ENCODE data around the gene COL27A1.
"Not testable (repeated sequence)": the region's sequence is repeated elsewhere in the genome, so short reads cannot be mapped to it uniquely, and the experiment has no call there.

Gene COL27A1

DNA sequence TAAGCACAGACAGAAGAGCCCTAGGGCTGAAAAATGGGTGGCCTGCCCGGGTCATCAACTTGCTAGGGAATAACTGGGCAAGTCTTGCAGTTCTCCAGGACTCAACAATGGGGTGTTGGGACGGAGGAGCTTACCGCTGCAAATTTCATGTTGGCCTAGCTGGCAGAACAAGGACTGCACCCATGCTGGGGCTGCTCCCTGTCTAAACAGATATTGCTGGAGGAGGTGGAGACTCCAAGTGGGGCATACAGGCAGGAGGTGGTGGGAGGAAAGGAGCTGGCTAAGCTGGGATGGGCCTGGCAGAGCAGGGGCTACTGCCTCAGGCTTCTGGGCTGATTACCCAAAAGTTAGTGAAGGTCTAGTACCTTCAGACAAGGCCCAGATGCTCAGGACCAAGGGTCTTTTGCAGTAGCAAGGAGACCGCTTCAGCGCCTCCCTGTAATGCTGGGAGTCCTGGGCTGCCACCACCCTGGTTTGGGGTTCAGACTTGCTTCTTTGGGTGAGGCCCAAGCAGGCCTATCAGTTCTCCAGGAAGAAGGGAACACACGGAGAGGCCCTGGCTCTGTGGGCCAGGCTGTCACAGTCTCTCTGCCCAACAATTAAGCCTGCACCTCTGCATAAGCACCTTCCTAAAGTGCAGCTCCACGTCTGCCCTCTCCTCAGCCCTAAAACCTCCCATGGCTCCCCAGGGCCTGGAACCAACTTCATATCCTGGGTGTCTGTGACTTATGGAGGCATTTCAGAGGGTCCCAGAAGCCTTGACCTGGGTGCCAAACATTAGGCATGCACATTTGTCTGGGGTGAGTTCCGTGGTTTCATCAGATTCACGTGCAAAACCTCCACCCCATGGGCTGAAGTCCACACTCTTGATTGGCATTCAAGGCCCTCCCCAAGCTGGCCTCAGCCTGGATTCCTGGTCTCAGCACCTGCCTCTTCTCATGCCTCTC, 32.0 kb upstream of the COL27A1 start:
- no peak for DNase-seq

DNA sequence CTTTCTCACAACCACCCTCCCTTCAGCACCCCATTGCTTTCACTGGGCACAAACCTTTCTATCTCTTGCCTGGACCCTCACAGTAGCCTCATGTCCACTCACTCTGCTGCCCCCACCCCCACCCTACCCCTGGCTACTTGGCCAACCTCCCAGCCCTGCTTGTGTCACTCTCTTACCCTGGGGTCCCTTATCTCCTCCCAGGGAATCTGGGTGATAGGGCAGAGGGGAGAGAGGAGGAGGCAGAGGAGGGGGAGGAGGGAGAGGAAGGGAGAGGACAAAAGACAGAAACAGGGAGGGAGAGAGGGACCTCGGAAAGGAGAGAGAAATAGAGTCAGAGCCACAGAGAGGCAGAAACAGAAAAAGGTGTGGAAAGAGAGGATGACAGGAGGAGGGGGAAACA, 31.2 kb upstream of the COL27A1 start:
- no peak for DNase-seq

DNA sequence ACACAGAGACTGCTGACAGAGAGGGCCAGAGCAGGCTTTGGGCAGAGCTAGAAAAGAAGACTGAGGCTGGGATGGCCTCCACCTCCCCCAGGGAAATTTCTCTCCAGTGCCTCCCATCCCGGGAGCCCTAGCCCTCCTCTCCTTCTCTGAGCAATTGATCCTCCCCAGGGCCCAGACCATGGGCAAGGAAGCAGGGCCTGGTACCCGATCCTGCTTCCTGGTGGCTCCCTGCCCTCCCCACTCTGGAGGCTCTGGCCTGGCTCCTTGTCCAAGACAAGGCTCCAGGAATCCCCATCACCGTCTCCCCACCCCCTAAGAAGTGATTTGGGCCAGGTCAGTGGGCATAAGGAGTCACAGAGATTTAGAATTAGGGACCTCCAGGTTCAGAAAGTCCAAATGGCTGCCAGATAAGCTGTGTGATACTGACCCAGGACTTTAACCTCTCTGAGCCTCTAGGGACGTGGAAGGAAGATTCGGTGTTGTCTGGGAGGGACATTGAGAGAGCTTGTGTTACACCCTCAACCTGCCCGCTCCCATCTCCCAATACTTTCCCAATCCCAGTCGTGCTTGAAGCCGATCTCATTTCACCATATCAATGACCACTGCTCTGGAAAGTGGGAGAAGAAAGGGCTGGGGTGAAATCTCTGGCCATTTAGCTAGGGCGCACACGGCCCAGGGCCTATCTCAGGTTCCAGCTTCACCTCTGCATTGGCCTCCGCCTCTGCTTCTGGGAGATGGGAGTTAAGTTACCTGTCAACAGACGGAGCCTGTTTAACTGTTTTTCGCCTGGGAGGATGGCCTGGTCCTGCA, 30.5 kb upstream of the COL27A1 start:
- no peak for DNase-seq

GRCh38 chr9:114125476-114126013, 29.8 kb upstream of the COL27A1 start:
- no peak for DNase-seq

- no peak for DNase-seq
These were observed 28.9 kb upstream of the COL27A1 start for GRCh38 chr9:114126247-114127060.

DNA sequence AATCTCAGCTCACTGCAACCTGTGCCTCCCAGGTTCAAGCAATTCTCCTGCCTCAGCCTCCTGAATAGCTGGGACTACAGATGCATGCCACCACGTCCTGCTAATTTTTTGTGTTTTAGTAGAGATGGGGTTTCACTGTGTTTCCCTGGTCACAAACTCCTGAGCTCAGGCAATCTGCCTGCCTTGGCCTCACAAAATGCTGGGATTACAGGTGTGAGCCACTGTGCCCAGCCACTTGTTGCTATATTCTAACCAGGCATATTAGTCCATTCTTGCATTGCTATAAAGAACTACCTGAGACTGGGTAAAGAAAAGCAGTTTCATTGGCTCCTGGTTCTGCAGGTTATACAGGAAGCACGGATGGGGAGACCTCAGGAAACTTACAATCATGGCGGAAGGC, 26.6 kb upstream of the COL27A1 start:
- not testable (repeated sequence) for DNase-seq

- DNase-seq, result no peak
These were observed 25.2 kb upstream of the COL27A1 start for GRCh38 chr9:114130141-114130540.

GRCh38 chr9:114130624-114131277, 24.6 kb upstream of the COL27A1 start:
- DNase-seq, result no peak

GRCh38 chr9:114131808-114132549, 23.4 kb upstream of the COL27A1 start:
- DNase-seq, result no peak

GRCh38 chr9:114132550-114132918, 22.8 kb upstream of the COL27A1 start:
- no peak for DNase-seq

GRCh38 chr9:114134827-114135396, 20.4 kb upstream of the COL27A1 start:
- no peak for DNase-seq

DNA sequence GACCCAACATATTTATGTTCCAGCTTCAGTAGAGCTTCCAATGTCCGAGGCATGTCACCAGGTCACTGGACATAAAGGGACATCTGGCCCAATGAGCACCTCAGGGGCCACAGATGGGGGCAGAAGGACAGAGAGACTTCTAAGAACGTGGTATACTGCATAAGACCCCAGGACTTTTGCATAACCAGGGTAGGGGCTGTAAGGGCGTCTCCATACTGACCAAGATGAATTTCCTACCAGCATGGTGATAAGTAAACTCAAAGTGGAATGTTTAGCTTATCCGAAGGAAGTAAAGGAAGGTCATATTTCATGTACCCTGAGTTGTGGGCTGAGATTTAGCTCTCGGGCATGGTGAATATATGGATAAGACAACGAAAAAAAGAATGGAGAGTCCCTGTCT, 17.5 kb upstream of the COL27A1 start:
- DNase-seq, result no peak

GRCh38 chr9:114138552-114138971, 16.8 kb upstream of the COL27A1 start:
- DNase-seq, result no peak

GRCh38 chr9:114139071-114139470, 16.3 kb upstream of the COL27A1 start:
- DNase-seq, result no peak

DNA sequence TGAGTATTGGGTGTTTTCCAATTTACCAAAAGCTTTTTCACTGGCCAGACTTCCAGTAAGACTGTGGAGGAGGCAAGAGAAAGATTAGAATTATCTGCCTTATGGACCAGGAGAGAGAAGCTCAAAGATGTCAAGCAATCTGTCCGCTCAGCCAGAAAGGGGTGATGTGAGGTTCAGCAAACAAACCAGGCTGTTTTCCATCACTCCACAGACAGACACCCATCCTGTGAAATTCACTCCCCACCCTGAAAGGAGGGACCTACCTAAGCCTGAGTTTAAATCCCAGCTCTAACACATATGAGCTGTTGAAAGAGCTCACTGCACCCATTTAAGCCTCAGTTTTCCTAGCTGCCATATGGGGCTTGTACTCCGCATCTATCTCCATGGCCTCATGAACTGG, 14.9 kb upstream of the COL27A1 start:
- DNase-seq, result no peak

DNA sequence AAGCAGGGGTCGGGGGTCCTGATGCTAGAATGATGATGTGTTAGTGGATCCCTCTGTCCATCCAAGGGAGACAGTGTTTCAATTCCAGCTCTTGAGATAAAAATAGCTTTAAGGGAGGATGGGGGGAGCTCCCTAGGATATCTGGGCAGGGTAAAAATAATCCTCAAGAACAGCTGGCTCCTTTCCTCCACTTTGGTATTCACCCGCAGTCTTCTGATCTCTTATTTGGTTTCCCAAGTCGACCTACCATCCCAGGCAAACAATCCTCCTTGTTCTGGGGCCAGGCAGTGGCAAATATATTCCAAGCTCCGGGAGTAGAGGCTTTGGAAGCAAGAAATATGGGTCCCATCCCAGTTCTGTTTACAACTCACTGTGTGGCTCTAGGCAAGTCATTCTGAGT, 14.5 kb upstream of the COL27A1 start:
- no peak for DNase-seq

DNA sequence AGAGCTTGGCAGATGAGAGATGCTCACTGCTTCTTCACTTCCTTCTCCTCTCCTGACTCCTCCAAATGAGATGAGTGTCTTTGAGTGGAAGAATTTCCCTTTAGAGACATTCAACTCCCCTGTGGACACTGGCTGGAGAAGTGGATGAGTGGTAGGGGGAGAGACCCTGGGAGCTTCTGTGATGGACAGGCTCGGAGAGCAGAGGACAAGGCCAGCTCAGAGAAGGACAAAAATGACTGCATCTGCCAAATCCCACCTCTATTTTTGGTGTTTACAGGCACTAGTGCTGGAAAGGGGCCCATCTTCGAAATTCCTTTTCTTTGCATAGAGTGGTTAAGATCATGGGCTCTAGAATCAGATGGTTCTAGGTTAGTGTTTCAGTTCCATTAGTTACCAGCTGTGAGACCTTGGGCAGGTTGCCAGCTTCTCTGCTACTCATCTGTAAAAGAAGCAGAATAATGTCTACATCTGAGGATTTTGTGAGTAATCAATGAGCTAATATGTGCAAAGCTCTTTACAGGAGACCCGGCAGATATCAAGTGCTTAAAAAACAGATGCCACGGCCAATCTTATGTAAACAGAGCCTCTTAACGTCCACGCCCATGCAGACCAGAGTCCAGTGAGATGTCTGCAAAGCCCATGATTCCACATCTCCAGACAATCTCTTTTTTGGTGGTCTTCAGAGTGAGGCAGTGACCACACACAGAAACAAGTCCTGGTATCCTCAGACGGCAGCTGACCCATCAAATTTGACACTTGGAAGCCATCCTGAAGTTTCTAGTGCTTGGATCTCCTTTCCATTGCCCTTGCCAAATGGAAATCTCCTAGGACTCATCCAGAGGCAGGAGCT, 13.6 kb upstream of the COL27A1 start:
- no peak for DNase-seq

GRCh38 chr9:114143234-114143633, 12.1 kb upstream of the COL27A1 start:
- DNase-seq, result no peak

- no peak for DNase-seq
These were observed 8.6 kb upstream of the COL27A1 start for GRCh38 chr9:114146735-114147134.

GRCh38 chr9:114149181-114149580, 6.2 kb upstream of the COL27A1 start:
- no peak for DNase-seq
